DMS79 treated with DMSO at 0.1 percent for 48 hours (cell line): ENCODE measurements around the gene PPP1R12A.

Experiments used
- DNase-seq: peaks from one replicate; lab custom pipeline; 2025; lab: John Stamatoyannopoulos, UW

PPP1R12A gene

DNA sequence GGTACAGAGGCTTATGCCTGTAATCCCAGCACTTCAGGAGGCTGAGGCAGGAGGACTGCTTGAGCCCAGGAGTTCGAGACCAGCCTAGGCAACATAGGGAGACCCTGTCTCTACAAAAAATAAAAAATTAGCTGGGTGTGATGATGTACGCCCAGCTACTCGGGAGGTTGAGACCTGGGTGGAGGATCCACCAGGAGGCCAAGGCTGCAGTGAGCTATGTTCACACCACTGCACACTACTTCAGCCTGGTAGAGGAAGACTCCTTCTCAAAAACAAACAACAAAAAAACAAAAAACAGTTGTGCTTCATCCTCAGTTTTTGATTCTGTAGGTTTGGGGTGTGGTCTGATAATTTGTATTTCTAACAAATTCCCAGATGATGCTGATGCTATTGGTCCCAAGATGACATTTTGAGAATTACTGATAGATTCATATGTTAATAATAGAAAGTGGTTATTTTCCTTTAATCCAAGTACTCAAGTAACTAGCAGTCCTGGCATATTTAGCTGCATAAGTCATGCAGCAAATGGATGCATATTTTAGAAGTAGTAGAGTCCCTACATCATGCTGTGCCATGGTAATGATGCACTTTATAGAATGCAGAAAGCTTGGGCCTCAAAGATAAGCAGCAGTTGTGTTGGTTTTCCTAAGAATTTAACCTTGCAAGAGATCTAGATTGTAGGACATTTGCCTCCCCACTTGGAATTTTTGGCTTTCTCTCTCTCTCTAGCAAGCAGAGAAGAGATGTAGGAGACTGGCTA, 168.0 kb downstream of the PPP1R12A start:
- DNase-seq = no peak

DNA sequence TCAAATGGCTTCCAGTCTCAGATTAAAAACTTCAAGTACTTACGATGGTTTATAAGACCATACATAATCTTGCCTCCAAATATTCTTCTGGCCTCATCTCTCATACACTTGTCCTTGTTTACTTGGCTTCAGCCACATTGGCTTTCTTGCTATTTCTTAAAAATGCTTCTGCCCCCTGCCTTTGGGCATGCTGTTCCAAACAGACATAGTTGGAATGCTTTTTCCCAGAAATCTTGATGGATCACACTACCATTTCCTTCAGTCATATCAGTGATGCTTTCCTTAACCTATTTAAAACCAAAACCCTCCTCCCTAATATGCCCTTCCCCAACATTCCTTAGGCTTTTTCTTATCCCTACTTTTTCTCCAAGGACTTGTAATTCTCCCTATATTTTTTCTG, 169.7 kb downstream of the PPP1R12A start:
- no peak for DNase-seq

DNA sequence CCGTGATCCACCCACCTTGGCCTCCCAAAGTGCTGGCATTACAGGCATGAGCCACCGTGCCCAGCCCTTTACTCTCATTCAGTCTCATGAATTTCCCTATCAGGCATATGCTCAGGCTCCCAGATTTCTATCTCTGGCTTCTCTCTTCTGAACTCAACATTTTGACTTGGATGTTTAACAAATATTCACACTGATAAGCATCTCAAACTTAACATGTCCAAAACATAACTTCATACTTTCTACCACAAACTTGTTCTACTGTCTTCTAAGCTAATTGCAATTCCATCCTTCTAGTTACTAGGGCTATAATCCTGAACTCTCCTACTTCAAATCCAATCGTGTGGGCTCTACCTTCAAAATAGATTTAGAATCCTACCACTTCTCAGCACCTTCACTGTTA, 170.3 kb downstream of the PPP1R12A start:
- DNase-seq = no peak

DNA sequence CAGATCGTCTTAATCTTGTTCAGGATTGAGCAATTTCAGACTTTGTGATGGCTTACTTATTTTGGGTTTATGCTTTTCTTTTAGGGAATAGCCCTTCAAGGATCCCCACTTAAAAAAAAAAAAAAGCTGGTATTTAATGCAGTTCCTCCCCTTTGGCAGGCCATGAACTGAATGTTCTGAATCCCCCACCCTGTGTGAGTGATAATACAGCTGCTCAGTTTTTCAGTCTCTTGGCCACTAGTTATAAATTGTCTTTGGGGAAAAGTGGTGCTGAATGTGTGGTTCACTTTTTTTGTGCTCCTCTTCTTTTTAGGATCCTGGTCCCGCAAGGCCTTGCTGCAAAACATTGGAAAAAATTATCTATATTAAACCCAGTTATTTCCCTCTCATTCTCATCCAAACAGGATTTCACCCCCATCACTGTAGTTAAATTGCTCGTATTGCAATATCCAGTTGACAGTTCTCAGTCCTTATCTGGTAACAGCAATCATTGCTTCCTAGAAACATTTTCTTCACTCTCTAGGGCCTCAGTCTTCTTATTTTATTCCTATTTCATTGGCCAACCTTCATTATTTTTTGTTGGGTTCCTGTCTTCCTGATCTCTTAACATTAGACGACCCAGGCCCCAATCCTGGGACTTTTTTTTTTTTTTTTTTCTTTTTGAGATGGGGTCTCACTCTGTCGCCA, 171.0 kb downstream of the PPP1R12A start:
- no peak for DNase-seq

DNA sequence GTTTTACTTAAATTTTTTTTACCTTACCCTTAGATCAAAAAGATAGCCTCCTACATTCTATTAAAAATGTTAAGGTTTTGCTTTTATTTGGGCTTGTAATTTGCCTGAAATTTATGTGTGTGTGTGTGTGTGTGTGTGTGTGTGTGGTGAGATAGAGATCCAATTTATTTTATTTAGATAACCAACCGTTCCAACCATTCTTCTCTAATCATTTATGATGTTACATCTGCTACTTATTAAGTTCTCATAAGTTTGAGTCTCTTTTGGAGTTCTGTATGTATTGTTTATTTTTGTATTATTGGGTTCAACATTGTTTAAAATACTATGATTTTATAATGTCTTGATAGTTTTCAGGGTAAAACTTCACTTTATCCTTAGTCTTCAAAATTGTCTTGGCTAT, 173.6 kb downstream of the PPP1R12A start:
- DNase-seq = no peak

DNA sequence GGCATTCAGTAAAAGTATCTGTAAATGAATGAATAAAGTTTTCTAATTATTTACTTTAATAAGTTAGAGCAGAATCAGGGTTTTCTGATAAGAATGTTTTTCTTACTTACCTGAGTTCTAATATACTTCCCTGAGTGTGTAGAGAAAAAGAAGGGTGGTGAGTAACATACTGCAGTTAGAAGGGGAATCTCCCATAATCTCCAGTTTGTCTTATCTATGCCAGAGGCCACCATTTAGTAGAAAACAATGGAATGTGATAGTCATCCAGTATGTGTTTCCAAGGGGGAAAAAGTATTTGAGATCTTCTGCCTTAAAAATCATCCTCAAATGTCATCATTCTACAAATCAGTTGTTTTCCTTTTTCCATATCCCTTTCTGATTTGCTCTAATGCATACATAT, 187.6 kb downstream of the PPP1R12A start:
- no peak for DNase-seq

DNA sequence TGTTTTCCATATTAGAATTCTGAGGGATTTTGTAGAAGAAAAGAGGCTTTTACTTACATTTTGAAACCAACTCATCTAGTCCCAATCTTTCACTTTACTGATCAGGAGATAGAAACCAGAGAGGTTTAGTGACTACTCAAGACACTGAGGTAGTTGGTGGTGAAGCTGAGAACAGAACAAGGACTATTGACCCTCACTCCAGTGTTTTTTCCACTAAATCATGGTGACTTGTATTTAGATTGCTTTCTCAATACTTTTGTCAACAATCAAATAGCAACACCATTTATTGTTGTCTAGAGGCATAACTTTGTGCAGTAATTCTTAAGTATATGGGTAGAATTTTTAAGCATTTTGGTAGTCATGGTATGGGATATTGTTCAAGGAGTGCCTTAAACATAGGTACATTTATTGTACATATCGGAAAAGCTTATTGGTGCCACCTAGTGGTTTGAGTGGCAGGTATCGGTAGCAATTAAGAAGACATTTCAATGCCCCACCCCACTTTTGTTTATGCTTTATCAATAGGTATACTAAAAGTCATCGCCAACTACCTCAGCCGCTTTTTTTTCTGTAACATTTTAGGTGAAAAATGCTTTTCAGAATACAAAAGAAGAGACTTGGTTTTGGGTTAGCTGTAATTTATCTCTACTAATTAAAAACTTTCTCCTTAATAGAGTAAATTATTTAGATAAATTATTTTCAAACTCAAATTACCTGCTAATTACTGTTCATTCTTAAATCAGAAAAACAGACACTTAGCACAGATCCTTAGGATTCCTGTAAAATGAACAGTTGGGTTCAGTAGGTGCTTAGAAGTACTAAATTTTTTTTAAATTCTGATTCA, 196.8 kb downstream of the PPP1R12A start:
- peak; percentile 19 for DNase-seq

DNA sequence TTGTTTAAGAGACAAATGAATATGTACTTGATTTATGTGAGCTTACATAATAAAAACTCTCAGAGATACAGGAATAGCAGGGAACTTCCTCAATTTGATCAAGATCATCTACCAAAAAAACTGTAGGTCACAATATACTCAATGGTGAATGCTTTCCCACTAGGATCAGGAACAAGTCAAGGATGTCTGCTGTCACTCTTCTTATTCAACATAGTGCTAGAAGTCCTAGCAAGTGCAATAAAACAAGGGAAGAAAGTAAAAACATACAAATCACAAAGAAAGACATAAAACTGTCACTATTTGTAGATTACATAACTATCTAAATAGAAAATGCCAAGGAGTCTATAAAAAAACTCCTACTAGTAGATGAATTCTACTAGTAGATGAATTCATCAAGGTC, 202.3 kb downstream of the PPP1R12A start:
- DNase-seq = no peak

DNA sequence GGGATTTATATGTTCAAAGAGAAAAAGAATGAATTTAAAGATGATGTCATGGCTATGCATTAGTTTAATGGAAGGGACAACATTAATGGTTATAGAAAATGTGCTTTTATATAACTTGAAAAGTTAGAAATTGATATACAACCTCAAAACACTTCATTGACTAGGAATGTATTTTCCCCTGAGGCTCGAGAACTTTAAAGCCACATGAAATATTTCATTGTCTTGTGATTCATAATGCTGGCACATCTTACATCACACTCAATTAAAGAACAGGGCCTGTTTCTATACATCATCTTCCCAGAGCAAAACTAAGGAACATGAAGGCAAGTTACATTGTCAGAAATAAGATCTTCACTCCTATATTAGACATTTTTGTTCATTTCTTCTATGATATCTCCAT, 208.9 kb downstream of the PPP1R12A start:
- no peak for DNase-seq
